ENCODE results near the gene WRAP53.

WRAP53 gene

DNA sequence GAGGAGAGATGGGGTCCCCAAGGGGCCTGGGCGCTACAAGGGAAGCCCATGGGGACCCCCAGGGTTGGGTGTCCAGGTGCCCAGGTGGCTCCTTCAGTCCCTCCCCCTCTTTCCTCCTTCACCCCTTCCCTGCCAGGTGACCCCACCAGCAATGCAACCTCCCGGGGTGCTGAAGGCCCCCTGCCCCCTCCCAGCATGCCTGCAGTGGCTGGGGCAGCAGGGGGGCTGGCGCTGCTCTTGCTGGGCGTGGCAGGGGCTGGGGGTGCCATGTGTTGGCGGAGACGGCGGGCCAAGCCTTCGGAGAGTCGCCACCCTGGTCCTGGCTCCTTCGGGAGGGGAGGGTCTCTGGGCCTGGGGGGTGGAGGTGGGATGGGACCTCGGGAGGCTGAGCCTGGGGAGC is 20.8 kb downstream of the WRAP53 start:
- no peak for DNase-seq (ENCODE audit: low read depth)

DNA sequence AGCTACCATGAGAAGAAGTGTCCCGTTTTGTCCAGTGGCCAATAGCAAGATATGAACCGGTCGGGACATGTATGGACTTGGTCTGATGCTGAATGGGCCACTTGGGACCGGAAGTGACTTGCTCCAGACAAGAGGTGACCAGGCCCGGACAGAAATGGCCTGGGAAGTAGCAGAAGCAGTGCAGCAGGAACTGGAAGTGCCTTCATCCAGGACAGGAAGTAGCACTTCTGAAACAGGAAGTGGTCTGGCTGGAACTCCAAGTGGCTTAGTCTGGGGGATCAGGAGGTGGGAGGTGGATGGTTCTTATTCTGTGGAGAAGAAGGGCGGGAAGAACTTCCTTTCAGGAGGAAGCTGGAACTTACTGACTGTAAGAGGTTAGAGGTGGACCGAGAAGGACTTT is 22.0 kb downstream of the WRAP53 start:
- DNase-seq (ENCODE audit: low read depth): no peak

GRCh38 chr17:7711051-7711755 is 22.9 kb downstream of the WRAP53 start:
- no peak for DNase-seq (ENCODE audit: low read depth)

DNA sequence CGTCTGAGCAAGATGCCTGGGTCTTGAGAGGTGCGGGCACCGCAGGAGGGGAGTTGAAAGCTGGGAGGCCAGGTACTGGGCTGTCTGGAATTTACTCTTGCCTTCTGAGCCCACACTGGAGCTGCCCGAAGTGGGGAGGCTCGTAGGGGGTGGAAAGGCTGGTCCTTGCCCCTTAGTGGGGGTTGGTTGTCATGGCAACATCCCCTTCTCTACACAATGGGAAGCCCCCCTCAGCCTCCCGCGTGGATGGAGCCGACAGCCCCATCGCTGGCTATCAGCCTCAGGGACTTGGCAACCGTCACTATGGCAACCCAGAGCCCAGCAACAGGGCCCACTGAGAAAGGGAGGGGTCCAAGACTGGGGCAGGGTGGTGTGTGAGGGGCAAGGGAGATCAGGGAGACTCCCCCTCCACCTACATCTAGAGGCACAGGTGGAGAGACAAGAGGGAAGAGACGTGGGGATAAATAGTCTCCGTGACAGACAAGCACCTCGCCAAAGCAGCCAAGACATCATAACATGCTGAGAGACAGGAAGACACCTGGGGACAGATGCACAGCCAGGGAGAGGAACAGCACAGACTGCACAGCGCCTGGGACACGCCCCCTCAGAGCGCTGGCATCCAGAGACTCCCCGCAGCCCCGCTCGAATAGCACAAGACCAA is 24.0 kb downstream of the WRAP53 start:
- DNase-seq (ENCODE audit: low read depth): no peak

- no peak for DNase-seq (ENCODE audit: low read depth)
Observed at GRCh38 chr17:7713782-7714181, 25.5 kb downstream of the WRAP53 start.

DNA sequence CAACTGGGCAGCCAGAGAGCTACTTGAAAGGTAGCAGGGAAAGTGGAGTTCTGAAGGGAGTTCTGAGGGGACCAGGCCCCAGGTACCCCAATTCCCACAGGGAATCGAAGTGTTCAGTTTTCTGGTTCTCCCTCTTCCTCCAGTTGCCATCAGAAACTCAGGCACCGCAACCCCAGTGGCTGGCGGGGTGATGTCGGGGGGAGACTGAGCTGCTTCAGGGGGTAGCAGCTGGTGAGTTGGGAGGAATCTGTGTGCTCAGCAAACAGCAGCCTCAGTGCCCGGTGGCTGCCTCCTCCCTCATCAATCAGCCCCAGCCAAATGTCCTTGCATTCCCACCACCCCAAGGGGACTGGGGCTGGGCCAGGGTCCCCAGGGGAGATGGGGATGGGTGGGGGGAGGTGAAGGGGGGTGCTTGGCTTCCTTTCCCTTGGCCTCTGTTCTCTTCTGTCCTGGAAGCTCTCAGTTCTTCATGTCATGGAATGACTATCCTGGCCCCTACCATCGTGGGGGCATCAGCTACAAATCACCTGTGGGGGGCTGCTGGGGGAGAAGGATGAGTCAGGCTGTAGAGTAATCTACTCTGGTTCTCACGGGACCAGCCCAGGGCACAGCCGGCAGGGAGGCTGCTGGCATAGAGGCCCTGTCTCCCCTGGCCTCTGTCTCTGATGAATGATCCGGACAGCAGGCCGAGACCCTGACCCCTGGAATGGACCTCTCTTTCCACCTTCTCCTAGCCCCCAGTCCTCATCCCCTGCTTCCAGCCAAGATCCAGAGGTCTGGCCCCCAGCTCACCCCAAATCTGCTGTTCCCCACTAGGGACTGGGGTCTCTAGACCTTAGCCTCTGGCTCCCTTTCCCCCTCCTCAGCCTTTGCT is 26.7 kb downstream of the WRAP53 start:
- DNase-seq (ENCODE audit: low read depth): no peak

DNA sequence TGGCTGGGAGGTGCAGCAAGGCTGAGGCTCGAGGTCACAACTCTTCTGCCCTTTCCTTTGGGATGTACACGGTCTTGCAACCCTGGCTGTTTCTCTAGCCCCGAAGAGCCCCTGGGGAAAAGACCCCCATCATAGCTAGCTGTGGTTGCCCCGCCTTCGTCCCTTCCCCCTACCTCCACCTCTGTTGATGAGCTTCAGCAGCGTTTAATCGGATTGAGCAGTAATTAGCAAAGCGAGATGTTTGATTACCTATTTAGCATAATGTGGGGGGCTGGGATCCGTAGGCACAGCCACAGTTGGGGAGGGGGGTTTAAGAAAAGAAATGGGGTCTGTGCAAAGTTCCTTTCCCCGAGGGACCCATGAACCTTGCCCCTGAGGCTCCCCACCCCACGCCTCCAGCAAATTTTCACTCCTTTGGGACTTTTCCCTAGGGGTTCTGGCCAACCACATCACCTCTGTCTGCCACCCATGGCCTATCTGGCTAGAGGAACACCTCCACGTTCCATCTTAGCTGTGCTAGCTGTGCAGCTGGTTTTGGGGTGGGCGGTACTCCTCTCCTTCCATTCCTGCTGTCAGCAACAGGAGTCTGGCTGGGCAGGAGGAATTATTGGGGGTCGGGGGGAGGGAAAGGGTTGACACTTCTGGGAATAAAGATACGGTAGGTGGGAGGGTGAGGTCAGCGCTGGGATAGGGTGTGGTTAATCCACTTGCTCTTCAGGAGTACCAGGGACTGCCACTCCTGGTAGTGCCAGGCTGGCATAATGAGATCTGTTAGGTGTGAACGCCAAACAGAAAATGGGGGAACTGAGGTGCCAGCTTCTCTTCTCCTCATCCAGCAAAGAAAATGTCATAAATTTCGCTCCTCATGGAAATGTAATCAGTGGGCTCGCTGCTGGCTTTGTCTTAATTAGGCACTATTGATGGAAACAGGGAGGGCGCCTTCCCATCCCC is 27.9 kb downstream of the WRAP53 start:
- DNase-seq (ENCODE audit: low read depth): no peak

GRCh38 chr17:7716901-7717755 is 28.9 kb downstream of the WRAP53 start, which contains the start of gene DNAH2:
TSS of gene DNAH2 (plus strand) at chr17:7717744. CDS start at chr17:7719735, 1,991 bp downstream.
- DNase-seq (ENCODE audit: low read depth): peak; percentile 7

DNA sequence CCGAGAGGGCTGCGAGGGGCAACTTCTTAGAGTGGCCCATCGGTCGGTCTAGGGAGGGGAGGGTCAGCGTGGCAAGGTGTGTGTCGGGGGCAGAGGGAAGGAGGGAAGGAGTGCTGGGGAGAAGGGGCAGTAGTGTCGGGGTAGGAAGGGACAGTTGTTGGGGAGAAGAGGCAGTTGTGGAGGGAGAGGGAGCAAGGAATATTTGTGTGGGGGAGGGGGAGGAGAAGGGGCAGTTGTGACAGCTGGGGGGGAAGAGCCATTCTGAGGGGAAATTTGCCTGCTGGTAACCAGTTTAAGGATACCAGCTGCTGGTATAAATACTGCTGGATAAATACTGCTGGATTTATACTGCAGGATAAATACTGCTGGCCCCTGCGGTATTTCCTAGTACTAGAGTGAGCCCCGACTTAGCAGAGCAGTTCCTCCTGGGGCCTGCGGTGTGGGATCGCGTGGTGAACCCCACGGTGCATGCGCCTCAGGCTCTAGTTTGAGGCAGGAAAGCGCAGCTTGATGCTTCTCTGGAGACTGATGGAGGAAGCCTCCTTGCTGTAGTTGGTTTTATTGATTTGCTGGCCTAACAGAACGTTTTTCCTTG is 29.6 kb downstream of the WRAP53 start:
- DNase-seq (ENCODE audit: low read depth): peak; percentile 18

DNA sequence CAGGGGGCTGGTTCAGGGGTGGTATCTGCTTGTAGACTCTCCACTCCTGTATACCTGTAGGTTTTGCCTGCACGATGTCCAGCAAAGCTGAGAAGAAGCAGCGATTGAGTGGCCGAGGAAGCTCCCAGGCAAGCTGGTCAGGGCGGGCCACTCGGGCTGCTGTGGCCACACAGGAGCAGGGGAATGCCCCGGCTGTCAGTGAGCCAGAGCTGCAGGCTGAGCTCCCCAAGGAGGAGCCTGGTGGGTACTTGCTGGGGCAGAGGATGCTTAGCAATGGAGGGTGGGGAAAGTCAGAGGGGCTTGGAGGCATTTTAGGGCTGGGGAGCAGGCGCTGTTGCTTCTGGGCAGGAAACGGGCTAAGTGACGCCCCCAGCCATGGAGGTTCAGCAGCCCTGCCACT is 31.4 kb downstream of the WRAP53 start:
- DNase-seq (ENCODE audit: low read depth): no peak

DNA sequence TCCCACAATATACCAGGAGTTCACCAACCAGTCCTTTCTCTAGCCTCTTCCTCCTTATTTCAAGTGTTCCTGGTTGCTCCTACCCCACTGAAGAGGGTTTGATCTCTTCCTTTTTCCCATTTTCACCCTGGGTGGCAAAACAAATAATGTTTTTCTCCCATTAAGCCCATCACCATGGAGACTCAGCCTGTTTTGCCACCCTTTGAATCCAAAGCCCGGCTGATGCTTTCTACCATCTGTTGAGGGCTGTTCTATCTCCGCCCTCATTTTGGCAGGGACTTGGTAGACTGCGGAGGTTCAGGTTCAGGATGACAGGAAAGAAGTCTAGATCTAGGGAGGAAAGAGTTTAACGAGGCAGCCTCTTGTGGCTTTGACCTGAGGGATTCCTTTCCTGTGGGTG is 31.8 kb downstream of the WRAP53 start:
- no peak for DNase-seq (ENCODE audit: low read depth)

- DNase-seq (ENCODE audit: low read depth): no peak
Observed at GRCh38 chr17:7721612-7722011, 33.3 kb downstream of the WRAP53 start.

DNA sequence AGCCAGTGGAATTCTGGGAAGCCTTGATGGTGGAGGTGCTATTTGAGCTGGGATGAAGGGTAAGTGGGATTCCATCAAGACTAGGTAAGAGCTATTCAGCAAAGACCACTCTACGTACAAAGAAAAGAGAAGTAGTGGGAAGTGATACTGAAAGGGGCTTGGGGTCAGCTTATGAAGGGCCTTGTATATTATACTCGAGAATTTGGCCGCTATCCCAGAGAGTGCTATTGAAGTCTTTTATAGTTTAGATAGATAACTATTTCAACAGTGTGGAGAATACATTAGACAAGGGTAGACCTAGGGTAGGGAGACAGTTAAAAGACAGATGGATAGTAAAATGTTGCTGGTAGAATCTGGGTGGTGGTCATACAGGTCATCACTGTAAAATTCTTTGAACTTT is 39.6 kb downstream of the WRAP53 start:
- no peak for DNase-seq (ENCODE audit: low read depth)

DNA sequence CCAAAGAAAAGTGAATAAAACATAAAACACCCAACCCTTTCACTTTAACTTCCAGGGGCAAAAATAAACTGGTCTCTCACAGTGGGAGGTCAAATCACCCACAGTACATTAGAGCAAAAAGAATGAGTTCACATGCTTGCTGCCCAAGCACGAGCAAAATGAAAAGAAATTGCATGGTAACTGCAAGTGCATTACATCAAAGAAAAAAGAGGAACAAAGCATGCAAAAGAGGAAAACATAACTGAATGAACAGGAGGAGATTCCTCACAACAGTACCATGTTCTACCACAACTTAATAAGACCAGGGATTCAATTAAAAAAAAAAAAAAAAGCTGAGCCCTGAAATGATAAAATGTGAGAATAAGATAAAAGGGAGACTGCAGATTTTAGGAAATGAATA is 41.5 kb downstream of the WRAP53 start:
- no peak for DNase-seq (ENCODE audit: low read depth)

DNA sequence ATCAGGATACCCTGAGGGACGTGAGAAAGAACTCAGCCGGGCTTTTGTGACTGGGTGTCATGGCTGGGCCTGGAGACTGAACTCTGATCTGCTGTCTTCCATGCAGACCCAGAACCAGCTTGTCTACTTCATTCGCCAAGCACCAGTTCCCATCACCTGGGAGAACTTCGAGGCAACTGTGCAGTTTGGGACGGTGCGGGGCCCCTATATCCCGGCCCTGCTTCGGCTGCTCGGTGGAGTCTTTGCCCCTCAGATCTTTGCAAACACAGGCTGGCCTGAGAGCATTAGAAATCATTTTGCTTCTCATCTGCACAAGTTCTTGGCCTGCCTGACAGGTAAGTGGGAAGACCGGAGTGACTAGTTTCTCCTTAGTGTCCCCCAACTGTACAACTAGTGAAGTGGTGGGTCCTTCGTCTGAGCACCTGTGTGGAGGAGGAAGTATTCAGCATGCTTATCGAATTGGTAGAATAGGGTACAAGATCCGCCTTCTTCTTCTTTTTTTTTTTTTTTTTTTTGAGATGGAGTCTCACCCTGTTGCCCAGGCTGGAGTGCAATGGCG is 44.8 kb downstream of the WRAP53 start:
- no peak for DNase-seq (ENCODE audit: low read depth)

- no peak for DNase-seq (ENCODE audit: low read depth)
Observed at GRCh38 chr17:7737601-7738000, 49.3 kb downstream of the WRAP53 start.

GRCh38 chr17:7739746-7740145 is 51.5 kb downstream of the WRAP53 start:
- no peak for DNase-seq (ENCODE audit: low read depth)

DNA sequence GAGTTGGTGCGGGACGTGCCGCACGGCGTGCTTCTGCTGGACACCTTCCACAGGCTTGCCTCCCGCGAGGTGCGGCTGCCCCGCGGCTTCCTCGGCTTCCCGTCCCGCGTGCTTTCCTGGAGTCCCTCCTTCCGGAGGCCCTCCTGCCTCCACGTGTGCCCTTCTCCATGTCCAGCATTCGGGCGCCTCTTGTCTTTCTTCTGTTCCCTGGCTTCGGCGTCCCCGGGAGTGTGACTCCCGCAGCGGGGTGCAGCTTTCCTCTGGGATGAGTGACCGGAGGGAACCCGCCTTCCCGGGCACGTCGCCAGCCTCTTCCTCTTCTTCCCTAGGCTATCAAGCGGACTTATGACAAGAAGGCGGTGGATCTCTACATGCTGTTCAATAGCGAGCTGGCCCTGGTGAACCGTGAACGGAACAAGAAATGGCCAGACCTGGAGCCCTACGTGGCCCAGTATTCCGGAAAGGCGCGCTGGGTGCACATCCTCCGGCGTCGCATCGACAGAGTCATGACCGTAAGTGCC is 52.3 kb downstream of the WRAP53 start:
- no peak for DNase-seq (ENCODE audit: low read depth)

GRCh38 chr17:7742729-7743128 is 54.5 kb downstream of the WRAP53 start:
- no peak for DNase-seq (ENCODE audit: low read depth)

DNA sequence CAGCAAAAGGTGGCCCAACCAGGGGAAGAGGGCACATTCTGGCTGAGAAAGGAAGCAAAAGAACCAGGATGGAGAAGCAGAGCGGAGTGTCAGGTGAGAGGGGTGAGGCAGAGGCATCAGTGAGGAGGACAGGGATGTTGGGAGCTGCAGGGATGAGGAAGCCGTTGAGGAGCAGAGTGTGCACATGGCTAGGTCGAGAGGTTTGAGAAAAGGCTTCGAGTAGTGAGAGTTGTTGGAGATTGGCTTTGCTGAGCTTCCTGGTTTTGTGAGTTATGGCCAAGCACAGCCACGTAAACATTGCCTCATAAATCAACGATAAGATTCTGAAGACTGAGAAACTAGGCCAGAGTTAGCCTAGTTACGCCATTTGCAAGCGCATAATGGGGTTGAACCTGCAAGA is 56.1 kb downstream of the WRAP53 start:
- DNase-seq (ENCODE audit: low read depth): no peak
